Smooth muscle cell (in vitro differentiated cells): ENCODE measurements around the gene ATP1A3. TPM values are rescaled to one million over a fixed set of nuclear protein-coding genes. Genes with fewer than 3 reads are reported as not detected.

Source experiments
- DNase-seq: peaks from one replicate; lab custom pipeline; 2025; ENCODE audit not compliant: unreplicated experiment; lab: John Stamatoyannopoulos, UW
- H2AFZ ChIP-seq: fragments of 200-600 bp; sonication (generic); 2 replicates; pipeline ENCODE4 v1.6.0; 2016; ENCODE audit warnings: antibody characterized with exemption, low read depth, mild to moderate bottlenecking
- H3F3A ChIP-seq: fragments of 200-600 bp; sonication (generic); 2 replicates; pipeline ENCODE4 v1.6.0; 2017; ENCODE audit warnings: antibody characterized with exemption, low read depth
- H3K27ac ChIP-seq: fragments of 200-600 bp; sonication (generic); 2 replicates; pipeline ENCODE4 v1.5.1; 2016; ENCODE audit warnings: low read depth, mild to moderate bottlenecking
- H3K27me3 ChIP-seq: fragments of 200-600 bp; sonication (generic); 2 replicates; pipeline ENCODE4 v1.6.1; 2016; ENCODE audit warnings: low read depth, mild to moderate bottlenecking
- H3K36me3 ChIP-seq: fragments of 200-600 bp; sonication (generic); 2 replicates; pipeline ENCODE4 v1.5.1; 2016; ENCODE audit warnings: low read depth
- H3K4me1 ChIP-seq: fragments of 200-600 bp; sonication (generic); 2 replicates; pipeline ENCODE4 v1.5.1; 2016; ENCODE audit warnings: low read depth
- H3K4me2 ChIP-seq: fragments of 200-600 bp; sonication (generic); 2 replicates; pipeline ENCODE4 v1.6.0; 2016; ENCODE audit warnings: mild to moderate bottlenecking
- H3K4me3 ChIP-seq: fragments of 200-600 bp; sonication (generic); 2 replicates; pipeline ENCODE4 v1.5.1; 2016; ENCODE audit warnings: mild to moderate bottlenecking
- H3K79me2 ChIP-seq: fragments of 200-600 bp; sonication (generic); 2 replicates; pipeline ENCODE4 v1.6.0; 2016; ENCODE audit warnings: low read depth, mild to moderate bottlenecking
- H3K9ac ChIP-seq: fragments of 200-600 bp; sonication (generic); 2 replicates; pipeline ENCODE4 v1.6.0; 2016; ENCODE audit warnings: low read depth
- H3K9me3 ChIP-seq: fragments of 200-600 bp; sonication (generic); replicated peaks from 2 replicates; pipeline ENCODE4 v1.5.1; 2016; ENCODE audit warnings: low read depth
- H4K20me1 ChIP-seq: fragments of 200-600 bp; sonication (generic); 2 replicates; pipeline ENCODE4 v1.6.0; 2016; ENCODE audit warnings: low read depth
- CTCF ChIP-seq: fragments of 200-600 bp; sonication (generic); IDR thresholded peaks from 2 replicates; pipeline ENCODE4 v1.5.1; 2017; ENCODE audit warnings: borderline replicate concordance, mild to moderate bottlenecking, antibody characterized with exemption; ENCODE audit not compliant: insufficient read depth, poor library complexity, severe bottlenecking
- whole genome bisulfite sequencing: methylation state at CpG from one replicate; pipeline ENCODE4 v1.1.7; 2016; ENCODE audit warnings: low lambda C conversion rate; 5-methylcytosine and 5-hydroxymethylcytosine counted together
- polyA plus RNA-seq: library from polyadenylated mRNA; unstranded; fragments of >200 nt; fragmentation: Nextera tagmentation; extraction: Ambion mirVana; gene quantifications from 2 replicates; pipeline ENCODE4 v1.2.1, GENCODE V29; 2016
- total RNA-seq: library from RNA; depleted of rRNA; stranded (reverse); fragments of >200 nt; gene quantifications from 2 replicates; pipeline ENCODE4 v1.2.3, GENCODE V29; 2014

ATP1A3 gene
- total and polyA plus RNA-seq, 2 experiments from 2014 or later: not detected

GRCh38 chr19:42024622-42025111 lies 30.6 kb upstream of the ATP1A3 start:
- 45% methylated on average over 12 of the region's 12 CpGs for WGBS
- Histone ChIP-seq H3K4me3 (no peak overlapping the region), H3K36me3 (no peaks in the 10 kb centered on the region), H3K4me1 (no peaks in the 10 kb centered on the region), H3K9me3 (no peaks in the 10 kb centered on the region), H2AFZ (no peak overlapping the region), H3K79me2 (no peaks in the 10 kb centered on the region), H3K27me3 (no peaks in the 10 kb centered on the region), H4K20me1 (no peaks in the 10 kb centered on the region), H3F3A (no peaks in the 10 kb centered on the region), H3K27ac (peak overlapping the region; percentile 62), H3K4me2 (peak overlapping the region; percentile 64), H3K9ac (no peak overlapping the region)
- no peak for TF ChIP-seq CTCF
- peak; percentile 18 for DNase-seq

GRCh38 chr19:42023943-42024260 lies 29.9 kb upstream of the ATP1A3 start:
- Histone ChIP-seq H3K27ac (no peak overlapping the region), H4K20me1 (no peaks in the 10 kb centered on the region), H3K79me2 (no peaks in the 10 kb centered on the region), H3K9ac (no peak overlapping the region), H3K27me3 (no peaks in the 10 kb centered on the region), H3K4me2 (no peak overlapping the region), H3K9me3 (no peaks in the 10 kb centered on the region), H3K4me3 (no peak overlapping the region), H3F3A (no peaks in the 10 kb centered on the region), H3K36me3 (no peaks in the 10 kb centered on the region), H2AFZ (no peak overlapping the region), H3K4me1 (no peaks in the 10 kb centered on the region)
- no peak for DNase-seq
- 83% methylated on average over 4 of the region's 4 CpGs for WGBS
- no peak for TF ChIP-seq CTCF

- no peak overlapping the region for H3K27ac ChIP-seq
- WGBS: 73% methylated on average over 17 of the region's 17 CpGs
- H3K4me1 ChIP-seq: no peaks in the 10 kb centered on the region
- no peaks in the 10 kb centered on the region for H3K27me3 ChIP-seq
- no peaks in the 10 kb centered on the region for H3K79me2 ChIP-seq
- DNase-seq: no peak
- no peak overlapping the region for H3K4me2 ChIP-seq
- no peak overlapping the region for H2AFZ ChIP-seq
- no peaks in the 10 kb centered on the region for H4K20me1 ChIP-seq
- no peaks in the 10 kb centered on the region for H3K36me3 ChIP-seq
- no peaks in the 10 kb centered on the region for H3K9me3 ChIP-seq
- no peaks in the 10 kb centered on the region for H3F3A ChIP-seq
- no peak overlapping the region for H3K9ac ChIP-seq
- H3K4me3 ChIP-seq: no peak overlapping the region
- peak; percentile 19 for TF ChIP-seq CTCF
Observed at GRCh38 chr19:42023121-42023942, 29.3 kb upstream of the ATP1A3 start.

DNA sequence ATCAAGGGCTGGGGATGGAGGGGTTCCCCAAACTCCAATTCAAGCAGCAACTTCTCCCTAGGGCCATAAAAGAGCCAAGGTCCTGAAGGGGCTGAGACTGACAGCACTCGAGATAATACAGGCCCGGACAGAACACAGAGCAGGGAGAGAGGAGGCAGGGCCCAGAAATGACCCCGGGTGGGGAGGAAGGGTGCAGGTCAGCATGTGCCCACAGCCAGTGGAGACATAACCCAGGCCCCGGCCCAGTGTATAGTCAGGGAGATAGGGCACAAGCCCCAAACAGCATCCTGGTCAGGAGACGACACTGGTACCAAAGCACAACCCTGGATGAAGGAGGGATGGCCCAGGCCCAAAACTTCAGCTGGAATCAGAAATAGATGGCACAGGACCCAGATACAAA lies 28.6 kb upstream of the ATP1A3 start:
- Histone ChIP-seq H3K4me2 (no peak overlapping the region), H3K36me3 (no peaks in the 10 kb centered on the region), H3K9me3 (no peaks in the 10 kb centered on the region), H3K9ac (no peak overlapping the region), H2AFZ (no peak overlapping the region), H4K20me1 (no peaks in the 10 kb centered on the region), H3F3A (no peaks in the 10 kb centered on the region), H3K27me3 (no peaks in the 10 kb centered on the region), H3K4me3 (no peak overlapping the region), H3K27ac (no peak overlapping the region), H3K4me1 (no peaks in the 10 kb centered on the region), H3K79me2 (no peaks in the 10 kb centered on the region)
- TF ChIP-seq CTCF: no peak
- DNase-seq: no peak
- WGBS: 67% methylated on average over 5 of the region's 5 CpGs
